SH-SY5Y (cell line): ENCODE measurements around the gene GRAMD2B.

Source experiments
- GATA2 ChIP-seq: IDR thresholded peaks from 2 replicates; pipeline ENCODE4 v1.6.1; 2011; ENCODE audit warnings: mild to moderate bottlenecking, low read depth, low read length
- GATA3 ChIP-seq: IDR thresholded peaks from 2 replicates; pipeline ENCODE4 v1.6.1; 2011; ENCODE audit warnings: low read depth, mild to moderate bottlenecking, low read length, moderate library complexity

- TF ChIP-seq GATA2 (no peak), GATA3 (no peak)
Observed at GRCh38 chr5:126402621-126403555, 20.3 kb upstream of the GRAMD2B start.
